ENCODE measurements around the gene PLP1. TPM values are rescaled to one million over a fixed set of nuclear protein-coding genes. Genes with fewer than 3 reads are reported as not detected.

Gene PLP1
- total and polyA plus RNA-seq, 2 donors (not counting 3 experiments of a cell fraction or from before 2014, with no cell fraction given), result not detected

DNA sequence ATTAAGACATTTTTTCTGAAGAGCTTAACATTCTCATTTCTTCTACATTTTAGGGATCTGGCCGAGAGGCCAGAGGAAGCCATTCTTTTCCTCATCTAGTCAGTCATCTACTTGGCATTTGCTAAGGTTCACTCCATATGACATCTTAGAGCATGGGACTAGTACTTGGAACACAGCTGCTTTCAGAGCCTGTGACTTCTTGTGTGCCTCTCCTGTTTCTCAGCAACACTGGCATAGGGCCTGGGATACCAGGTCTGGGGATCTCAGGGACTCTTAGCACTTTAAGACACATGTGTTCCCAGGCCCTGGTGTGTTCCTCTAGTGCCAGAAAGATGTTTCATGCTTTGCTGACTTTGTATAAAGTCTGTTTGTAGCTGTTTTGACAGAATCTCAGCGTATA lies 7.3 kb downstream of the PLP1 start:
- CTCF ChIA-PET, result interaction anchor here (2.1 kb wide), 1 partner anchor 9 kb away, joined by 8 read pairs; no protein-coding TSS in a partner anchor
- H2AFZ ChIP-seq (ENCODE audit: low read depth, low read length), result no peak overlapping the region
- intact Hi-C loops (cut with micrococcal nuclease) (no loop called here), dilution Hi-C loops (cut with MboI; ENCODE audit: extremely low pct_ligation_motif_present, low sequenced_read_pairs) (no loop called here)
- H4K20me1 ChIP-seq (replicated peaks; ENCODE audit: control insufficient read depth, extremely low read depth, insufficient read depth, low read length), result no peaks in the 10 kb centered on the region
- H3K9ac ChIP-seq (replicated peaks; ENCODE audit: extremely low read depth, insufficient read depth, low read length), result no peak overlapping the region
- DNase-seq (ENCODE audit: low read depth, low spot score), result no peak
- H3K9me3 ChIP-seq (replicated peaks; ENCODE audit: control insufficient read depth, insufficient read depth, low read length), result no peaks in the 10 kb centered on the region
- H3K4me1 ChIP-seq (ENCODE audit: control insufficient read depth, extremely low read depth, insufficient read depth, low read length), result no peaks in the 10 kb centered on the region
- TF ChIP-seq POLR2A (IDR thresholded peaks at IDR 0.05; ENCODE audit: low read depth, low read length), result no peak
- TF ChIP-seq, protein P1, sequence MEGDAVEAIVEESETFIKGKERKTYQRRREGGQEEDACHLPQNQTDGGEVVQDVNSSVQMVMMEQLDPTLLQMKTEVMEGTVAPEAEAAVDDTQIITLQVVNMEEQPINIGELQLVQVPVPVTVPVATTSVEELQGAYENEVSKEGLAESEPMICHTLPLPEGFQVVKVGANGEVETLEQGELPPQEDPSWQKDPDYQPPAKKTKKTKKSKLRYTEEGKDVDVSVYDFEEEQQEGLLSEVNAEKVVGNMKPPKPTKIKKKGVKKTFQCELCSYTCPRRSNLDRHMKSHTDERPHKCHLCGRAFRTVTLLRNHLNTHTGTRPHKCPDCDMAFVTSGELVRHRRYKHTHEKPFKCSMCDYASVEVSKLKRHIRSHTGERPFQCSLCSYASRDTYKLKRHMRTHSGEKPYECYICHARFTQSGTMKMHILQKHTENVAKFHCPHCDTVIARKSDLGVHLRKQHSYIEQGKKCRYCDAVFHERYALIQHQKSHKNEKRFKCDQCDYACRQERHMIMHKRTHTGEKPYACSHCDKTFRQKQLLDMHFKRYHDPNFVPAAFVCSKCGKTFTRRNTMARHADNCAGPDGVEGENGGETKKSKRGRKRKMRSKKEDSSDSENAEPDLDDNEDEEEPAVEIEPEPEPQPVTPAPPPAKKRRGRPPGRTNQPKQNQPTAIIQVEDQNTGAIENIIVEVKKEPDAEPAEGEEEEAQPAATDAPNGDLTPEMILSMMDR (IDR thresholded peaks at IDR 0.05; ENCODE audit: extremely low read depth in 1 of 2, insufficient read depth in 1 of 2, low read depth in 1 of 2, low read length in 2 of 2), result no peak
- TF ChIP-seq, protein P2, sequence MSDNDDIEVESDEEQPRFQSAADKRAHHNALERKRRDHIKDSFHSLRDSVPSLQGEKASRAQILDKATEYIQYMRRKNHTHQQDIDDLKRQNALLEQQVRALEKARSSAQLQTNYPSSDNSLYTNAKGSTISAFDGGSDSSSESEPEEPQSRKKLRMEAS (IDR thresholded peaks at IDR 0.05; ENCODE audit: insufficient read depth, insufficient read length), result no peak
- TF ChIP-seq JUN (IDR thresholded peaks at IDR 0.05; ENCODE audit: borderline replicate concordance, insufficient read depth, insufficient read length, low read depth), result no peak
- TF ChIP-seq POLR2AphosphoS5 (IDR thresholded peaks at IDR 0.05; ENCODE audit: insufficient read depth, low read depth, low read length), result no peak
- TF ChIP-seq MYC (IDR thresholded peaks at IDR 0.05; ENCODE audit: low read depth, low read length), result no peak
- TF ChIP-seq FOS (IDR thresholded peaks at IDR 0.05; ENCODE audit: borderline replicate concordance, insufficient read depth, low read length), result no peak
- TF ChIP-seq EZH2 (IDR thresholded peaks at IDR 0.05; ENCODE audit: borderline replicate concordance, low read depth, low read length, severe bottlenecking), result no peak
- no peak for TF ChIP-seq GATA2 (IDR thresholded peaks at IDR 0.05; ENCODE audit: insufficient read depth, insufficient read length, low read depth, low read length)
- POLR2A ChIA-PET, result no interaction called here
- no peak overlapping the region for H3K27ac ChIP-seq (ENCODE audit: insufficient read depth, low read depth, low read length)
- H3K4me2 ChIP-seq (ENCODE audit: insufficient read depth, low read length), result no peak overlapping the region
- H3K9me1 ChIP-seq (replicated peaks; ENCODE audit: control insufficient read depth, extremely low read depth, insufficient read depth, low read length), result no peaks in the 10 kb centered on the region
- BruUV-seq (replicated peaks), result no TSS peak
- no peaks in the 10 kb centered on the region for H3K79me2 ChIP-seq (ENCODE audit: control insufficient read depth, insufficient read depth, low read length)
- H3K27me3 ChIP-seq (ENCODE audit: control insufficient read depth in 2 of 2, insufficient read depth in 2 of 2, low read length in 2 of 2), result no peaks in the 10 kb centered on the region
- no peaks in the 10 kb centered on the region for H3K36me3 ChIP-seq (ENCODE audit: control insufficient read depth in 2 of 2, extremely low read depth in 1 of 2, insufficient read depth in 2 of 2, low read length in 2 of 2)
- no peak overlapping the region for H3K4me3 ChIP-seq (replicated peaks in 1 of 3; ENCODE audit: insufficient read depth in 1 of 3, low read depth in 1 of 3, low read length in 3 of 3)
- FAIRE-seq, result no peak

Data from endothelial cell of umbilical vein (primary cell).